Activated CD4-positive, alpha-beta T cell treated with anti-CD3 and anti-CD28 coated beads for 36 hours (primary cell): ENCODE measurements around the gene CHD3. TPM values are rescaled to one million over a fixed set of nuclear protein-coding genes. Genes with fewer than 3 reads are reported as not detected.

ENCODE experiments used
- ATAC-seq: fragments of 200-7000 bp; cut with Tn5 transposase; one replicate; pipeline ENCODE4 v1.10.0; 2021; ENCODE audit warnings: mild to moderate bottlenecking, moderate library complexity
- CTCF ChIA-PET: fragments of 350-600 bp; sonication (Branson Sonifier 250); formaldehyde crosslinking; loops from one replicate; lab custom pipeline; 2021; ENCODE audit warnings: antibody characterized with exemption; lab: Charles Lee
- POLR2A ChIA-PET: fragments of 350-600 bp; sonication (Branson Sonifier 250); formaldehyde crosslinking; loops from one replicate; lab custom pipeline; 2021; ENCODE audit warnings: antibody characterized with exemption, inconsistent platforms; lab: Charles Lee
- DNase-seq: peaks from one replicate; pipeline ENCODE4 v3.0.0-alpha.2; 2020
- H3K27ac Mint-ChIP-seq: one replicate; pipeline ENCODE4 v1.8.0; 2021; ENCODE audit warnings: mixed read lengths
- H3K27me3 Mint-ChIP-seq: one replicate; pipeline ENCODE4 v1.8.0; 2021; ENCODE audit warnings: mixed read lengths
- H3K36me3 Mint-ChIP-seq: one replicate; pipeline ENCODE4 v1.8.0; 2021; ENCODE audit warnings: low read depth, mixed read lengths
- H3K4me1 Mint-ChIP-seq: one replicate; pipeline ENCODE4 v1.8.0; 2021; ENCODE audit warnings: mixed read lengths
- H3K4me3 Mint-ChIP-seq: one replicate; pipeline ENCODE4 v1.8.0; 2021; ENCODE audit warnings: mild to moderate bottlenecking, moderate library complexity, mixed read lengths
- H3K9me3 Mint-ChIP-seq: one replicate; pipeline ENCODE4 v1.8.0; 2021; ENCODE audit warnings: low read depth, mixed read lengths
- intact Hi-C, 2 experiments: fragments of 100-400 bp; cut with DNase I in 1 of 2; cut with micrococcal nuclease in 1 of 2; formaldehyde crosslinking; loops; one replicate each; pipeline versions ENCODE4 v1.14.2 to v1.15.1; 2022 to 2024; cut with DNase I, micrococcal nuclease
- total RNA-seq, 2 experiments: library from RNA; stranded (reverse); gene quantifications; one replicate each; pipeline ENCODE4 v1.2.3, GENCODE V29; 2021

The CHD3 gene
- total RNA-seq, 2 experiments from 2014 or later: 145 to 161 TPM

DNA sequence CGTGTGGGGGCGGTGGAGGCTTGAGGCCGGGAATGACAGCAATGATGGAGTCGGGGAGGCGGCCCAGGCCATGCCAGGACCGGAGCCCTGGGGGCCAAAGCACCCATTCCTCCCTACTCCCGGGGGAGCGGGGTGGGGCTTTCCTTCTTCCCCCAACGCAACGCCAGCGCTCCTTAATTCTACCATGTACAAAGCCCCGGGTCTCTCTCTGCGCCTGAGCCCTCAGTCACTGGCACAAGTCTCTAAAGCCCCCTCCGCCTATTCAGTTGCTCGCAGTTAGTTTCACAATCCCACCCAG, 27.7 kb downstream of the CHD3 start:
- no peaks in the 10 kb centered on the region for H3K27me3 Mint-ChIP-seq
- no peak for DNase-seq
- POLR2A ChIA-PET: interaction anchor here (0.9 to 3.5 kb wide), 4 partner anchors 16 to 125 kb away, joined by 3 to 25 read pairs (median 3); partner anchors contain the start of genes CNTROB and TRAPPC1
- no peaks in the 10 kb centered on the region for H3K9me3 Mint-ChIP-seq
- H3K27ac Mint-ChIP-seq: peak overlapping the region; percentile 80
- peaks cover 27% of the 10 kb centered on the region for H3K4me1 Mint-ChIP-seq
- CTCF ChIA-PET: interaction anchor here (0.6 to 8.5 kb wide), 23 partner anchors 11 to 242 kb away, joined by 3 to 61 read pairs (median 4); partner anchors contain the start of genes CNTROB, CYB5D1, KCNAB3 and NAA38
- peak overlapping the region; percentile 86 for H3K4me3 Mint-ChIP-seq
- H3K36me3 Mint-ChIP-seq: peaks cover 12% of the 10 kb centered on the region
- no peak for ATAC-seq
- intact Hi-C loops: no loop called here

DNA sequence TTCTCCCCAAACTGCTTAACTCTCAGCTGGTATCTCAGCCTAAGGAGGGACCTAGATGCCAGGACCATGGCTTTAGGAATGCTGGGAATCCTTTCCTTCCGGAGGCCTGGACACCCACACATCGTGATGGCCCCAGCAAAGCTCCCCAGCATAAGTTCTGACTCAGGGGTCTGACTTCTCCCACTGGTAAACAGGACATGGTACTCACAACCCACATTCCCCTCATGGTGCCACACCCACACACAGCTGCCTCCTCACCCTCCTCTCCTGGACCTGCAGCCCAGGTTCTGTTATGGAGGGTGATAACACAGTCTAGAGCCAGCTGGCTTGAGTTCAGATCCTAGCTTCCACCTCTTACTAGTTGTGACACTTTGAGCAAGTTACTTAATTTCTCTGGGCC, 28.2 kb downstream of the CHD3 start:
- Mint-ChIP-seq H3K27me3 (no peaks in the 10 kb centered on the region), H3K9me3 (no peaks in the 10 kb centered on the region), H3K27ac (peak overlapping the region; percentile 80), H3K4me3 (peak overlapping the region; percentile 86), H3K36me3 (peaks cover 10% of the 10 kb centered on the region), H3K4me1 (peaks cover 32% of the 10 kb centered on the region)
- ATAC-seq (no peak), DNase-seq (no peak)
- CTCF ChIA-PET: interaction anchor here (0.6 to 8.5 kb wide), 12 partner anchors 11 to 143 kb away, joined by 3 to 61 read pairs (median 5); partner anchors contain the start of genes CNTROB, KCNAB3 and TRAPPC1
- intact Hi-C loops: no loop called here
- POLR2A ChIA-PET: interaction anchor here (0.6 to 3.5 kb wide), 2 partner anchors 16 to 255 kb away, joined by 3 to 25 read pairs; partner anchors contain the start of genes CNTROB and TRAPPC1

DNA sequence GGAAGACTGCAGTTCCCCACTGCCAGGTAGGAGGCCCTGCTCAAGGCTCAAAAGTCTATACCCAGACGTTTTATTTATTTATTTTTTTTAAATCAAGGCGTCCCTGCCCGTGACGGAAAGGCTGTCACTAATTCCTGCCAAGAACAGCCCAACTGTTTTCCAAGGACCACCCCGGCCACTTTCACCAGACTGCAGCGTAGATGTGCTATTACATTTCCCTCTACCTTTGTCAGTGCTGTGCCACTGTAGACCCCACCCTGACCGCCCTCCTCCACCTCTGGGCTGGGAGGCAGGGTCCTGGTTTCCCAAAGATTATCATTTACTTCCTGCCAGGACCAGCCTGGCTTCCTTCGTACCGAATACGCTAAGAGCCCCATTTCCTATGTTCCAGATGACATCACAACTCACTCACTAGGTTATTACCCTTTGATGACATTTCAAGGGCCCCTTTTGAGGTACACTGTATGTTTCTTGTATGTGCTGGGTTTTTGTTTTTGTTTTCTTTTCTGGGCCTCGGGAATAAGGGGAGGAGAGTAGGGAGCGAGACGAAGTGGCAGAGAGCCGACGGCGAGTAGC, 33.8 kb downstream of the CHD3 start:
- ChIA-PET CTCF (interaction anchor here (0.9 to 2.0 kb wide), 3 partner anchors 67 to 138 kb away, joined by 3 to 7 read pairs (median 4); no protein-coding TSS in a partner anchor), POLR2A (interaction anchor here (0.6 to 0.8 kb wide), 2 partner anchors 32 to 65 kb away, joined by 3 read pairs; partner anchors contain the start of gene NAA38)
- Mint-ChIP-seq H3K27me3 (no peaks in the 10 kb centered on the region), H3K27ac (peak overlapping the region; percentile 81), H3K36me3 (peaks cover 6% of the 10 kb centered on the region), H3K4me1 (peaks cover 23% of the 10 kb centered on the region), H3K4me3 (peak overlapping the region; percentile 56), H3K9me3 (no peaks in the 10 kb centered on the region)
- ATAC-seq: peak; percentile 65
- DNase-seq: no peak
- intact Hi-C loops: loop anchor here (1.0 to 2.0 kb wide), 3 partner anchors 9 to 88 kb away; partner anchors contain the start of genes CNTROB (in 1 of the 2), KDM6B (in 1 of the 2) and TRAPPC1 (in 1 of the 2)

DNA sequence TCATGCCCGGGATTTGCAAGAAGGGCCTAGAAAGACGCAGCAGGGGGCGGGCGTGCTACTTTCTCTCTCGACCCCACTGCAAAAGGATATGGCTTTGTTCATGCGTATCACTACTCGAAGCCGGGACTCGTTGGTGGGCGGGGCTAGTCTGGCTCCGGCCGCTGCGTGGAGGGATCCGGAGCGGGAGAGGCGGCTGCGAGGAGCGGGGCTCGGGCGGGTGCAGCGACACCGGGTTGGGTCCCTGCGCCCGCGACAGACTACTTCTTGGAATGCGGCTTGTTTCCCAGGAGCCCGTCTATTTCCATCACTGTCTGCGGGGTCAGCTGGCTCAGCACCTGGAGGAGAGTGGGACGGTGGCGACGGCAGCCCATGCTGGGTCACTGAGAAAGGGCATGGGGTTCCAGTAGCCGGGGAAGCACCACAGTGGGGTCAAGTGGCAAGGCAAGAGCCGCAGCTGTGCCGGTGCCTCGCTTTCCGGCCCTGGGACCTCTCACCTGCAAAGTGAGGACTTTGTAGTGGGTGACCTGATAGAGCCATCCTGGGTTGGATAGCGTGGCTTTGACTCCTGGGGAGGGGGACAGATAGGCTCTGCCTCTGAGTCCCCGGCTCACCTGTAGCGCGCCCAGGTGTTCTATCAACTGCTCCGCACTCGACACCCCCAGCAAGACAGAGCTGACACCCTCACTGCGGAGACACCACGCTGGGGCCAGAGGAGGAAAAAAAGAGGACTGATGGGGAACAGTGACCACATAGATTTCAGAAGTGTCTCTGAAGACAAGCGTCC, 34.4 kb downstream of the CHD3 start:
- ATAC-seq (peak; percentile 95), DNase-seq (peak; percentile 89)
- Mint-ChIP-seq H3K9me3 (no peaks in the 10 kb centered on the region), H3K27me3 (no peaks in the 10 kb centered on the region), H3K4me3 (peak overlapping the region; percentile 56), H3K27ac (peak overlapping the region; percentile 81), H3K4me1 (peaks cover 23% of the 10 kb centered on the region), H3K36me3 (peaks cover 8% of the 10 kb centered on the region)
- intact Hi-C loops: loop anchor here (1.0 to 2.0 kb wide), 3 partner anchors 8 to 88 kb away; partner anchors contain the start of genes CNTROB (in 1 of the 2), KDM6B (in 1 of the 2) and TRAPPC1 (in 1 of the 2)
- CTCF ChIA-PET: interaction anchor here (1.0 kb wide), 2 partner anchors 16 to 73 kb away, joined by 4 read pairs; no protein-coding TSS in a partner anchor
- POLR2A ChIA-PET: interaction anchor here (0.6 kb wide), 1 partner anchor 32 kb away, joined by 3 read pairs; no protein-coding TSS in a partner anchor

- POLR2A ChIA-PET: no interaction called here
- Mint-ChIP-seq H3K4me1 (peaks cover 30% of the 10 kb centered on the region), H3K27ac (no peak overlapping the region), H3K9me3 (no peaks in the 10 kb centered on the region), H3K36me3 (peaks cover 13% of the 10 kb centered on the region), H3K27me3 (no peaks in the 10 kb centered on the region), H3K4me3 (no peak overlapping the region)
- no peak for ATAC-seq
- CTCF ChIA-PET: interaction anchor here (0.9 kb wide), 1 partner anchor 11 kb away, joined by 3 read pairs; no protein-coding TSS in a partner anchor
- DNase-seq: no peak
- intact Hi-C loops: no loop called here
Measured at GRCh38 chr17:7927596-7927995, 39.0 kb downstream of the CHD3 start.

- Mint-ChIP-seq H3K27ac (peak within 1 kb of the TSS; percentile 20), H3K4me1 (peaks cover 33% of the 10 kb centered on the region), H3K4me3 (peak within 1 kb of the TSS; percentile 95), H3K27me3 (no peaks in the 10 kb centered on the region), H3K9me3 (no peaks in the 10 kb centered on the region), H3K36me3 (peaks cover 16% of the 10 kb centered on the region)
- POLR2A ChIA-PET: no interaction called here
- DNase-seq: peak; percentile 76
- intact Hi-C loops: loop anchor here in 1 of 2 experiments (5.0 kb wide), 4 partner anchors 223 to 677 kb away; partner anchors contain the start of genes CTDNEP1, ELP5, KRABD2 and MPDU1
- peak; percentile 21 for ATAC-seq
- CTCF ChIA-PET: interaction anchor here (0.5 to 6.0 kb wide), 3 partner anchors 15 to 84 kb away, joined by 3 to 58 read pairs (median 4); partner anchors contain the start of gene RNF227
Measured at GRCh38 chr17:7929158-7930023, 40.8 kb downstream of the CHD3 start, which contains the start of gene KCNAB3. TSS of gene KCNAB3 (minus strand) at chr17:7929856. CDS start at chr17:7929435, 421 bp downstream.

DNA sequence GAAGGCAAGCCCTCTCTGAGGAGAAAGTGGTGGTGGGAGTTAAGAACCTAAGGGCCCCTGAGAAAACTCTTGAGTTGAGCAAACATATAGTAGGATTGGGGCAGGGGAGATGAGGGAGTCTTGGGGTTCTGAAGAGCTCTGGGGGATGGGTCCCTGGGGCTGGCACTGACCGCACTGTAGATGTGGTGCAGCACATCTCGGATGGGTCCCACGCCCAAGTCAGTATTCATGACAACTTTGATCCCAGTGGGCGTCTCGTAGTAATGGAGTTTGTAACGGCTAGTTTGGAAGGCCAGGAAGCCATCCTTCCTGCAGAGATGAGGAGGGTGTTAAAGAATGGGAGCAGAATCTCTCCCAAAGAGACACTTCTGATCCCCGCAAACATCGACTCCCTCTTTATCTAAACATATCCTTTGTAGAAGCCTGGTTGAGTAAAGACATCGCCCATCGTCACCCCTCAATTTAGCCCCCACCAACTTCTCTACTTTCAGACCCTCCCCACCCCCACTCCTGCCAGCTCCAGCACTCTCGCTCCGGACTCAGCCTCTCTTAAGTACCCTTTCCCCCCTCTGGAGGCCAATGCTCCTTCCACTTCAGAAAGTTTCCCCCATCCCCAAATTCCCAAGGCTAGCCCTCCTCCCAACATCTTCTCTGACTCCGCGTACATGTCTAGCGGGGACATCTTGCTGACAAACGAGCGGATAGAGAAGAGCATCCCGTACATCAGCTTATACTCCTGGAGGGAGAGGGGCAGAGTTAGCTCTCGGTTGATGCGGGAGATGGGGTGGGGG, 42.4 kb downstream of the CHD3 start:
- DNase-seq: peak; percentile 30
- ChIA-PET CTCF (interaction anchor here (0.5 to 7.0 kb wide), 9 partner anchors 10 to 130 kb away, joined by 3 to 58 read pairs (median 5); partner anchors contain the start of gene RNF227), POLR2A (interaction anchor here (0.6 to 4.1 kb wide), 10 partner anchors 10 to 446 kb away, joined by 3 to 25 read pairs (median 5); partner anchors contain the start of genes KDM6B, NAA38, RNF227 and TP53)
- H3K9me3 Mint-ChIP-seq: no peaks in the 10 kb centered on the region
- intact Hi-C loops: loop anchor here in 1 of 2 experiments (1.0 to 5.0 kb wide), 5 partner anchors 9 to 679 kb away; partner anchors contain the start of genes CTDNEP1, ELP5, KRABD2 and MPDU1
- H3K27me3 Mint-ChIP-seq: no peaks in the 10 kb centered on the region
- H3K36me3 Mint-ChIP-seq: peaks cover 26% of the 10 kb centered on the region
- no peak for ATAC-seq
- peaks cover 42% of the 10 kb centered on the region for H3K4me1 Mint-ChIP-seq
- peak overlapping the region; percentile 96 for H3K27ac Mint-ChIP-seq
- H3K4me3 Mint-ChIP-seq: peak overlapping the region; percentile 95

DNA sequence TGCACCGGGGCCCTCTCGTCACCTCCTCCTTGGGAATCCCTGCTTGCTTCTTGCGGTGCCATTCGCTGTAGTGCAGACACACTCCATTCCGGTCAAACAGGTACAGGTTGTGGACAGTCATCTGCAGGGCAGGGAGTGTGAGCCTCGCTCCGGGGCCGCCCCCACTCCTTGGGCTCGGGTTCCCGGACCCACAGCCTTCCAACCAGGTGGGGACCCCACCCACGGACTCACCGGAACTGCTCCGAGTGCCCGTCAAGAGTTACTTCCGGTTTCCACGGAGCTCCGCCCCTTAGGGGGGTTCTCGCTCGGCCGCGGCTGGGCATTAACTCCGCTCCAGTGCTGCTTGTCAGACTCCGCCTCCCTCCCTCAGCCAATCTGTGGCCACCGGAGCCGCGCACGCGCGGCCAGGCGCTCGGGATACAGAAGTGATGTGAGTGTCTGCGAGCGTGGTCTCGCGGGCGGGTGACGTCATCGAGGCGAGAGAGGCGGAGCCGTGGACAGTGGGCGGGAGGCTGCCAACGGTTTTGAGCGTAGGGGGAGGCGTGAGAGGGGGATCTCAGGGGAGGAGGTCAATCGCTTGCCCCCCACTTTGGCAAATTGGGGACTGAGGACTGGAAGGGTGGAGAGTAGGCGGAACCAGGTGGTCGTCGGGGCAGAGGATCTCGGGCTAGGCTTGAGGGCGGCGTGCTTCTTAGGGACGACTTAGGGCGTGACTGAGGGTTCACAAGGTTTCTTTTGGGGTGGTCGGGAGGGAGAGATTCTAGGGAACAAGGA, 43.3 kb downstream of the CHD3 start, which contains the start of the genes CNTROB and TRAPPC1:
Gene CNTROB, plus strand, starts transcription at position 498 of the 774 bp plus-strand sequence. CDS start 874 bp downstream, outside the sequence.
Gene TRAPPC1, minus strand, starts transcription at position 238 of the 774 bp plus-strand sequence. Its CDS starts 117 bp downstream, at position 121.
- intact Hi-C loops: loop anchor here (1.0 to 5.0 kb wide), 17 partner anchors 10 to 680 kb away; partner anchors contain the start of genes CTC1 (in 1 of the 2), CTDNEP1 (in 1 of the 2), ELP5 (in 1 of the 2) and KRABD2 (in 1 of the 2)
- ATAC-seq (peak; percentile 99), DNase-seq (peak; percentile 100)
- Mint-ChIP-seq H3K36me3 (peaks cover 35% of the 10 kb centered on the region), H3K4me3 (peak within 1 kb of the TSS; percentile 95), H3K27ac (peak within 1 kb of the TSS; percentile 96), H3K27me3 (no peaks in the 10 kb centered on the region), H3K4me1 (peaks cover 44% of the 10 kb centered on the region), H3K9me3 (no peaks in the 10 kb centered on the region)
- POLR2A ChIA-PET: interaction anchor here (0.6 to 4.1 kb wide), 9 partner anchors 9 to 447 kb away, joined by 3 to 25 read pairs (median 5); partner anchors contain the start of genes KDM6B, NAA38, RNF227 and TP53
- CTCF ChIA-PET: interaction anchor here (0.6 to 7.0 kb wide), 13 partner anchors 13 to 195 kb away, joined by 3 to 58 read pairs (median 5); partner anchors contain the start of gene RNF227
